Measurements from ENCODE around the gene RUSC2. TPM values are rescaled to one million over a fixed set of nuclear protein-coding genes. Genes with fewer than 3 reads are reported as not detected.

Gene RUSC2
- total RNA-seq, 1 experiment from 2014 or later: 11.6 TPM

DNA sequence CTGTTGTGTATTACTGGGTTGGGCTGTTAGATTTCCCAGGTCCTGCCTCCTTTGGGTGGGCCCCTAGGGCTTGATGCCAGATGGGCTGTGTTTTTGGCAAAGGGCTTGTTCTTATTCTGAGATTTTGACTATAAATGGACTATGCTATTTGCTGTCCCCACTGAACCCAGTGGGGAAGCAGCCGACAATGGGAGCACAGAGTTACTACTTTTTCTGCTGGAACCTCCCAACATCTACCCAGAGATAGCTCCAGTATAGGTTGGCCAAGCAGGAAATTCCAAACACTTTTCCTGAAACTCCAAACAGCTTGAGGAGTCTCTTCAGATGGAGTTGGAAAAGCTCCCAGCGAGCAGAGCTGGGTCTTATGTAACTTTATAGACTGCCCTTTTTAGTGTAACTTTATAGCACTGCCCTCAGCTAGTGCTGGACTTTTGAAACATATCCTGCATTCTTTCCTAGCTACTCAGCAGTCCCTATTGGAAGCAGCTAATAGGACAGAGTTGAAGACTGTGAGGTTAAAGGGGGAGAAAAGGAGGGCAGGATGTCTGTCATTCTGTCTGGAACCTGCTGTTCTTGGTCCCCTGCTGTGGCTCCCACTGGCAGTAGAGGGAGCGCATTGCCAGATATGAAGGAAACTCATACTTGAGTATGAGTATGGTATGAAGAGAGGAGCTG lies 21.0 kb downstream of the RUSC2 start (continued):
- TF ChIP-seq, protein P1, sequence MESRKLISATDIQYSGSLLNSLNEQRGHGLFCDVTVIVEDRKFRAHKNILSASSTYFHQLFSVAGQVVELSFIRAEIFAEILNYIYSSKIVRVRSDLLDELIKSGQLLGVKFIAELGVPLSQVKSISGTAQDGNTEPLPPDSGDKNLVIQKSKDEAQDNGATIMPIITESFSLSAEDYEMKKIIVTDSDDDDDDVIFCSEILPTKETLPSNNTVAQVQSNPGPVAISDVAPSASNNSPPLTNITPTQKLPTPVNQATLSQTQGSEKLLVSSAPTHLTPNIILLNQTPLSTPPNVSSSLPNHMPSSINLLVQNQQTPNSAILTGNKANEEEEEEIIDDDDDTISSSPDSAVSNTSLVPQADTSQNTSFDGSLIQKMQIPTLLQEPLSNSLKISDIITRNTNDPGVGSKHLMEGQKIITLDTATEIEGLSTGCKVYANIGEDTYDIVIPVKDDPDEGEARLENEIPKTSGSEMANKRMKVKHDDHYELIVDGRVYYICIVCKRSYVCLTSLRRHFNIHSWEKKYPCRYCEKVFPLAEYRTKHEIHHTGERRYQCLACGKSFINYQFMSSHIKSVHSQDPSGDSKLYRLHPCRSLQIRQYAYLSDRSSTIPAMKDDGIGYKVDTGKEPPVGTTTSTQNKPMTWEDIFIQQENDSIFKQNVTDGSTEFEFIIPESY (IDR thresholded peaks at IDR 0.05; ENCODE audit: extremely low read depth, insufficient replicate concordance, low read length): no peak
- TF ChIP-seq ELF1 (IDR thresholded peaks at IDR 0.05; ENCODE audit: borderline replicate concordance, low read depth) (no peak), POLR2A (IDR thresholded peaks at IDR 0.05; ENCODE audit: borderline replicate concordance, extremely low read depth, insufficient read depth, insufficient read length) (no peak)

DNA sequence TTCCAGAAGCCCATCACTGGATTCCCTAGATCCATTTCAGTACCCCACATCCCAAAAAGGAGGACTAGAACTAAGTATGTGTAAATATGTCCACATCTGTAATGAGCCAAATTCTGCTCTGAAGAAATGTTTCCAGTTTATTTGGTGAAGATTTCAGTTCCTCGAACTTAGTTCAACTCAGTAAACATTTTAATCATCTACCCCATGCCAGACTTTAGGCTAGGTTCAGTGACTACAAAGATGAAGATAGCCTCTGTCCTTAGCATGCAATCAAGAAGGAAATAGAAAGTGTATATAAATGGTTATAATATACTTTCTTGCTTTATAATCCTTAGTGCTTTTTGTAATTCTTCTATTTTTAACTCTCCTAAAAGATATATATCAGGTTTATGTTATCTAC lies 21.5 kb downstream of the RUSC2 start:
- intact Hi-C loops (cut with micrococcal nuclease): loop anchor here (1.0 kb wide), 1 partner anchor 22 kb away; no protein-coding TSS in a partner anchor
- Histone ChIP-seq H3K9me3 (ENCODE audit: control insufficient read depth in 1 of 2, insufficient read depth in 1 of 2, low read depth in 1 of 2, low read length in 2 of 2) (no peaks in the 10 kb centered on the region), H4K20me1 (ENCODE audit: insufficient read depth) (no peaks in the 10 kb centered on the region), H3K4me2 (ENCODE audit: low read length) (peak overlapping the region; percentile 66), H3K9me2 (ENCODE audit: insufficient read depth) (no peaks in the 10 kb centered on the region), H3K79me2 (ENCODE audit: insufficient read depth, low read length) (peaks cover 9% of the 10 kb centered on the region; the same call in 1 of the 2 replicates), H3K4me1 (ENCODE audit: control insufficient read depth in 1 of 2, insufficient read depth in 2 of 2, low read length in 2 of 2) (peaks cover 38 to 53% of the 10 kb centered on the region in 2 experiments), H2AFZ (ENCODE audit: low read depth, low read length, poor library complexity, severe bottlenecking) (no peak overlapping the region), H3K27ac (ENCODE audit: low read depth, low read length) (peak overlapping the region; percentile 75), H3K27me3 (ENCODE audit: insufficient read depth, low read length) (no peaks in the 10 kb centered on the region), H3K36me3 (ENCODE audit: control insufficient read depth in 1 of 2, insufficient read depth in 2 of 2, low read length in 2 of 2) (0 out of 4 replicates have a peak, but pooled peaks cover 0 to 3% of the 10 kb centered on the region in 2 experiments), H3K9ac (ENCODE audit: low read length) (peak overlapping the region; percentile 49), H3K4me3 (replicated peaks in 1 of 2; ENCODE audit: low read depth in 1 of 2, low read length in 2 of 2) (peak overlapping the region; percentile 1 to 21)
- DNase-seq (ENCODE audit: low read depth, low spot score) (no peak), ATAC-seq (peak; percentile 26)
- CTCF ChIA-PET: interaction anchor here (0.8 to 1.8 kb wide), 5 partner anchors 42 to 751 kb away, joined by 3 to 7 read pairs (median 3); partner anchors contain the start of gene TESK1
- POLR2A ChIA-PET: no interaction called here
- no TSS peak for BruUV-seq (replicated peaks)
- RAD21 ChIA-PET (ENCODE audit: low non-redundant PET in 1 of 2, low total read pairs in 2 of 2, uncharacterized antibody in 2 of 2, unreplicated experiment in 2 of 2): interaction anchor here in 1 of 2 experiments (1.0 kb wide), 1 partner anchor 42 kb away, joined by 4 read pairs; no protein-coding TSS in a partner anchor
- 0 out of 2 replicates have a peak, but pooled peaks have one; percentile 3 for TF ChIP-seq SRF (IDR thresholded peaks at IDR 0.05; ENCODE audit: low read depth)
- no peak for TF ChIP-seq ELF1 (IDR thresholded peaks at IDR 0.05; ENCODE audit: borderline replicate concordance, low read depth)
- TF ChIP-seq TCF7L2 (IDR thresholded peaks at IDR 0.05; ENCODE audit: borderline replicate concordance, extremely low read depth, insufficient read depth, insufficient read length): no peak

All from HCT116 (cell line).